Fibroblast of pulmonary artery (primary cell): ENCODE data around the gene CEBPG.
A peak's percentile ranks its signal among the peaks of the same experiment; 100 is the strongest.

Experiments
- DNase-seq: peaks from one replicate; pipeline ENCODE4 v3.0.0-alpha.2; 2010; ENCODE audit warnings: low read depth
- H3K4me3 ChIP-seq: replicated peaks from 2 replicates; pipeline ENCODE4 v1.5.1; 2011; ENCODE audit warnings: low read depth, mild to moderate bottlenecking, control low read depth, low read length, moderate library complexity
- CTCF ChIP-seq: IDR thresholded peaks from 2 replicates; pipeline ENCODE4 v1.5.1; 2011; ENCODE audit warnings: mild to moderate bottlenecking, control low read depth, low read length, inconsistent platforms; ENCODE audit errors: missing control alignments

The CEBPG gene

GRCh38 chr19:33389421-33390100 is 16.1 kb downstream of the CEBPG start:
- no peak for DNase-seq
- H3K4me3 ChIP-seq = no peak overlapping the region
- no peak for TF ChIP-seq CTCF

DNA sequence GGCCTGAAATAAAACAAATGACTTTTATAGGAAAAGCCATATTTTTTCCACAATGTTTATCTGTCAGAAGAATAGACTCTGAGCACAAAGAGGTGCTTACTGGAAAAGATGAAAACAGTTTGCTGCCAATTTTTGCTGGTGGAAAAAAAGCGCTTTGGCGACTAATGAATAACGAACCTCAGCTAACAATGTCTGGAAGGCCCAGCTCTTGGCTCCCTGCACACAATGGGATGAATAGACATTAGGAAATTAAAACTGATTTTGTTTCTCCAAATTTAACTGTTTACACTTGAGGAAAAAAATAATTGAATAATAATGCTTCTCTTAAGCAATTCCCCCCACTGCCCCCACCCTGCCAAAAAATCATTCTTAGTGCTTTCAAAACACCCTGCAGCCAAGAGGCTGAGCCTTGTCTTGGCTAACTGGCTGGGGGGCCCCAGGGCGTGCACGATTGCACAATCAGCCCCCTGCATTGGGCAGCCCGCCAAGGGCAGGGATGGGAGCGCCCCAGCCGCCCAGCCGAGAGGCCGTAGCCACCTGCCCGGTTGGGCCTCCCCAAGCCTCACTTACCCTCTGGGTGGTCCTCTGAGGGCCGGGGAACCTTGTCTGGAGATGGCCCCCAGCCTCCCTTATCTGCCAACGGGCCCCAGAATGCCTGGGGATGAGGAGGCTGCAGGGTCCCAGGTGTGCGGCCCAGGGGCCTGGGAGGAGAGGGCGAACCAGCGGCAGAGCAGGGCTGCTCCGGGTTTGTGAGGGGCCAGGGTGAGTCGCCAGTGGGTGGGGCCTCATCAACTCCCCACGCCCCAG is 16.8 kb downstream of the CEBPG start:
- TF ChIP-seq CTCF = no peak
- H3K4me3 ChIP-seq = no peak overlapping the region
- DNase-seq = peak; percentile 68

DNA sequence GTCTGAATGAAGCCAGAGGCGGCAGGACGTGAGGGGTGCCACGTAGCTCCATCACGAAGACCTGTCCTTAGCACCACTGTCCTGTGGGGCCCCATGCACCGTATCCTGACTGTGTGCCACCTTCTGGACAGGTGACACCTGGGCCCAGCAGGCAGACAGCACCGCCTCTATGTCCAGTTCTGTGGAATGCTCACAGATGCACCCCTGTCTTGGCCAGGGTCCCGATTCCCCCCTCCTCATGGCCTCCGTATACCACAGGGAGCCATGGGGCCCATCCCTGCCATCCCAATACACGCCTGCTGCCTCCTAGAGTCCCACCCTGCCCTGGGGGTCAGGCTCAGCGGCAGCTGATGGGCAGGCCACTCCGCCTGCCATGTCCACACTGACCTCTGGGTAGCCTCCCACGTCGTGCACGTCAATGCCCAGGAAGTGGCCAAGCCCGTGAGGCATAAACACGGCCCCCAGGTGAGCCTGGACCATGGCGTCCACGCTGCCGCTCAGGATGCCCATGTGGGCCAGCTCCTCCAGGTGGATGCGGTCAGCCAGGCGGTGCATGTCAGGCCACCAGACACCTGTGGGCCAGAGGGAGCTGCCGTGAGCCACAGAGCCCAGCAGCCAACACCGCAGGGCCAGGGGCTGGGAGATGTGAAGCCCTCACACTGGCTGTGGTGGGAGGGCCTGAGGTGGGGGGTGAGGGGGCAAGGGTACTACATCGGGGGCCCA is 17.6 kb downstream of the CEBPG start:
- H3K4me3 ChIP-seq = no peak overlapping the region
- no peak for TF ChIP-seq CTCF
- DNase-seq = no peak

- no peak for TF ChIP-seq CTCF
- DNase-seq = no peak
- no peak overlapping the region for H3K4me3 ChIP-seq
These were observed 18.2 kb downstream of the CEBPG start for GRCh38 chr19:33391631-33392249.

DNA sequence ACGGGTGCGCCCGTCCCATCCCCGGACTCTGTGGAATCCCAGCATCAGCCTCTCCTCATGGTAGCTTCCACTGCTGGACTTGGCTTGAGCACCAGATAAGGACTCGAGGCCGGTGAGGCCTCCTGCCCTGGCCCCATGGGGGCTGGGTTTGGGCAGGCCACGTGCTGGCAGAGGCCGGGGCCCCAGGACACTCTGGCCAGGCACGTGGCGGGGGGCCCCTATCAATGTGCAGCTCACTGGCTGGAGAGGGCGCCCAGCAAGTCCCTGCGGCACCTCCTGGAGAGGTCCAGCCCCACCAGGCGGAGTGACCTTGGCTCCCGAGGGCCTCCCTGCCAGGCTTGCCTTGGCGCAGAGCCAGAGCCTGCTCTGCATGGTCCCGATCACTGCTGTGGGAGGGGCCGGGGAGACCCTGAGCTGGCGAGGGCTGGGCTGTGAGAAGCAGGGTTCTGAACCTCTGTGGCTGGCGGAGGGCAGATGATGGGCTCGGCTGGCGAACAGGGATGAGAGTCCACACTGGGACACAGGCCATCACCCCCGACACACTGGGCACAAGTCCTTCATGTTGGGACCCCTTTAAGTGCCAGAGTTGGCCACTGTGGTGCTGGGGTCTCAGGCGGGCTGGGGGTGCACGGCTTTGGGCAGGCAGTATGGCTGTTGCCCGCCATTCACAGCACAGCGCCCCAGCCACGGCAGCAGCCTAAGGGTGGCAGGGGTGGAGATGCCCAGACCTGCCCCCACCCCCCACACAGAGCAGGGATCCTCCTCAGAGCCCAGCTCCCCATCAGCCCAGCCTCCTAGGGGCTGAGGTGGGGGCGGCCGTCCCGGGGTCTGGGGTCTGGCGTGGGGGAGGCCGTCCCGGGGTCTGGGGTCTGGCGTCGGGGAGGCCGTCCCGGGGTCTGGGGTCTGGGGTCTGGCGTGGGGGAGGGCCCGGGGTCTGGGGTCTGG is 19.1 kb downstream of the CEBPG start:
- no peak for DNase-seq
- TF ChIP-seq CTCF = no peak
- no peak overlapping the region for H3K4me3 ChIP-seq

- no peak for TF ChIP-seq CTCF
- no peak for DNase-seq
- no peak overlapping the region for H3K4me3 ChIP-seq
These were observed 19.9 kb downstream of the CEBPG start for GRCh38 chr19:33393286-33394005.
